Thyroid gland (tissue), 4 donors: ENCODE measurements around the gene SCLY.

ENCODE experiments used
- CTCF ChIP-seq, 6 experiments: fragments of 200-600 bp in 3 of 6; fragments of 450-650 bp in 3 of 6; sonication (generic) in 3 of 6; IDR thresholded peaks; one replicate each; pipeline ENCODE4 v1.5.1; 2016 to 2019; ENCODE audit warnings: antibody characterized with exemption in 6 of 6, mild to moderate bottlenecking in 2 of 6, inconsistent platforms in 1 of 6, moderate library complexity in 1 of 6
- POLR2A ChIP-seq, 2 donors: fragments of 450-650 bp; IDR thresholded peaks; one replicate each; pipeline ENCODE4 v1.6.1; 2017; ENCODE audit warnings: antibody characterized with exemption in 2 of 2, mild to moderate bottlenecking in 2 of 2, moderate library complexity in 1 of 2

- no peak for TF ChIP-seq CTCF (IDR thresholded peaks at IDR 0.05)
- TF ChIP-seq POLR2A (IDR thresholded peaks at IDR 0.05): no peak
Measured at GRCh38 chr2:238120463-238121298, 59.9 kb downstream of the SCLY start.
